HG03520 (cell line): ENCODE data around the gene TNFRSF1B.

Source experiments
- ATAC-seq: cut with Tn5 transposase; IDR thresholded peaks from one replicate; pipeline ENCODE4 v1.9.1; 2021; ENCODE audit warnings: mild to moderate bottlenecking, moderate library complexity; ENCODE audit not compliant: unreplicated experiment

The TNFRSF1B gene

DNA sequence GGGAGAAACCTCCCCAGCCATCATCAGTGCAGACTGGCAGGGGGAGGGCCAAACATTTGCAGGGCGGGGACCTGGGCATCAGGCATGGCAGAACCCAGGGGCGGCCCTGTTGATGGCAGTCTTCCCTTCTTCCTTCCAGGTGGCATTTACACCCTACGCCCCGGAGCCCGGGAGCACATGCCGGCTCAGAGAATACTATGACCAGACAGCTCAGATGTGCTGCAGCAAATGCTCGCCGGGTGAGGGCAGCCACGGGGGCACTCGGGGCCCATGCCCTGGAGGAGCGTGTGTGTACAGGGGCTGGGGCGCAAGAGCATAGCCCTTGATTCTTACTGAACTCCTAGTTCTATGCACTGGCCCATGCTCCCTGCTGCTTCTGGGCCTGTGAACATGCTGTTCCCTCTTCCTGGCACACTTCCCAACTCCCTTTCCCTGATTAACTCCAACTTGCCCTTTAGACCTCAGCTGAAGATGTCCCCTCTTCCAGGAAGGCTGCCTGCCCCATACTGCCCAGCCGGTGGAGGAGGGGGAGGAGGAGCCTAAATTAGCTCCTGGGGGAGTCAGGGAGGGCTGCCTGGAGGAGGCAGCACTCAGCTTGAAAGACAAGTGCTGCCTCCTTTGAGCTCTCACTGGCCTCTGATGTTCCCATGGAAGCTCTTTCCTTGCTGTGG lies 22.0 kb downstream of the TNFRSF1B start:
- ATAC-seq, result no peak

GRCh38 chr1:12189328-12189682 lies 22.5 kb downstream of the TNFRSF1B start:
- ATAC-seq, result no peak

DNA sequence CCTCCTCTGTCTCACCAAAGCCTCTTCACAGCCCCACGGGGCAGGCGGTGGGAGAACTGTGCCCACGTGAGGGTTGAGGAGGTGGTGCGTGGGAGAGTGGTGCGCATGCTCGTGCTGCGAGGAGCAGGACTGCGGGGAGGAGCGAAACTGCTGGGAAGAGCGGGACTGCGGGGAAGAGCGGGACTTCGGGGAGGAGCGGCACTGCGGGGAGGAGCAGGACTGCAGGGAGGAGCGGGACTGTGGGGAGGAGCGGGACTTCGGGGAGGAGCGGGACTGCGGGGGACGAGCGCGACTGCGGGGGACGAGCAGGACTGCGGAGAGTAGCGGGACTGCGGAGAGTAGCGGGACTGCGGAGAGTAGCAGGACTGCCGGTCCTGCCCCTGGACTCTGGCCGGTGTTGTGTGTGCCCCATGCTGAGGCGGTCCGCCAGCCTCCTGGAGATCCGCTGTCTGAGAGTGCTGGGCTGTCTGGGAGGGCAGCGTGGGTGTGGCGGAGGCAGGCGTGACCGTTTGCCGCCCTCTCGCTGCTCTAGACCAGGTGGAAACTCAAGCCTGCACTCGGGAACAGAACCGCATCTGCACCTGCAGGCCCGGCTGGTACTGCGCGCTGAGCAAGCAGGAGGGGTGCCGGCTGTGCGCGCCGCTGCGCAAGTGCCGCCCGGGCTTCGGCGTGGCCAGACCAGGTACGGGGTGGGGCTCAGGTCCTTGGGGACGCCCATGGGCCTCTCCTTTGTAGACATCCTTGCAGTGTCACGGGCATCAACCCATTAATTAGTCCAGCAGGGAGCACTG lies 24.6 kb downstream of the TNFRSF1B start:
- no peak for ATAC-seq

GRCh38 chr1:12194666-12195216 lies 27.9 kb downstream of the TNFRSF1B start:
- no peak for ATAC-seq

DNA sequence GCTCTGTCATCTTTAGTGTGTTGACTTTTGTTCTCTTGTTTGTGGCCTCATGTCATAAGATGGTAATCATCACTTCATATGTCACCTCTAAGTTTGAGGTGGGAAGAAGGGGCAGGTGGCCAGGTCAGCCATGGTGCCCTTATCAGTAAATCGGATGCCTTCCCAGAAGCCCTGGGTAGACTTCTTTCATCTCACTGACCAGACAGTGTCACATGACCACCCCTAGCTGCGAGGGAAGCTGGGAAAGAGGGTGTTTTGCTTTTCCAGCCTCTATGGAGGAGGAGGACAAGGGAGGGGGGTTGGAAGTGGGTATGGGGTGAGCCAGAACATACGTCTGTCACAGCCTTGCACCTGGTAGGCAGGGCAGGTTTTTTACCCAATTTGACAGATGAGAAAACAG lies 28.6 kb downstream of the TNFRSF1B start:
- no peak for ATAC-seq

DNA sequence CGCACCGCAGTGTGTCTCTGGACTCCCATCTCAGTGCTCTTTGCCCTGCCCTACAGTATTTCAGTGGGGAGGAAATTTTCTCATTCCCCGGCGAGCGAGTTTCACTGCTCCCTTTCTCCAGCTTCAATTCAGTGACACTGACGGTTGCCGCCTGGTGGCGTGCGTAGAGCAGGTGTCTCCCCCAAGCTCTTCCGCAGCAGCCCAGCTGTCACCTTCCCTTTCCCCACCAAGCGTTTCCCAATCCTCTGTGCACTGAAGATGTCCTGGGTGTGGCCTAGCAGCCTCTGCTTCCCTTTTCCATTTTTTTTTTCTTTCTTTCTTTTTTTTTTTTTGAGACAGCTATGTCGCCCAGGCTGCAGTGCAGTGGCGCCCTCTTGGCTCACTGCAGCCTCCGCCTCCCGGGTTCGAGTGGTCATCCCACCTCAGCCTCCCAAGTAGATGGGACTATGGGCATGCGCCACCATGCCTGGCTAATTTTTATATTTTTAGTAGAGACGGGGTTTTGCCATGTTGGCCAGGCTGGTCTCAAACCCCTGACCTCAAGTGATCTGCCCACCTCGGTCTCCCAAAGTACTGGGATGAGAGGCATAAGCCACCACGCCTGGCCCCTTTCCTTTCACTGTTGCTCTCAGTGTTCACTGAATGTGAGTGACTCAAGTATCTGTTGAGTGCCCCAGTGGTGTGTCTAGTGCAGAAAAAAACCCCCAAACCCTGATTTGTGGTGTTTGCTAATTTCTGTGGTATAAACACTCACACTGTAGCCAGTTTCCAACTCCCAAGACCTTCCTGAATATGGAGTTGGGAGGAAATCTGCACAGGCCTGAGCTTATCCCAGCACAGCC lies 30.1 kb downstream of the TNFRSF1B start:
- no peak for ATAC-seq

DNA sequence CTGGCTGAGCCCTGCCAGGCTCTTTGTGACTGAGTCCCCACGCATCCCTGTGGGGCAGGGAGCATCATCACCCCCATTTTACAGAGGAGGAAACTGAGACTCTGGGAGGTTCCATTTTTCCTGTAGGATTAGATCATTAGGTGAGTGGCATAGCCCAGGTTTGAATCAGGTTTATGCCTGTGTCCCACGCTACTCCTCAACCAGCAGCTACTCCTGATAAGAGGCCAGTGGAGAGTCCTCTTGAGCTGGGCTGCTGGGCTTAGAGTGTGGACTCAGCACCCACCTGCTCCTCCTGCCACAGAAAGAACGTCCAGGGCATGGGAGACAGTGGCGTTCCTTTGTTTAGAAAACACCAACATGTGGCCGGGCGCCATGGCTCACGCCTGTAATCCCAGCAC lies 30.7 kb downstream of the TNFRSF1B start:
- ATAC-seq, result no peak

GRCh38 chr1:12200208-12200607 lies 33.4 kb downstream of the TNFRSF1B start:
- no peak for ATAC-seq

DNA sequence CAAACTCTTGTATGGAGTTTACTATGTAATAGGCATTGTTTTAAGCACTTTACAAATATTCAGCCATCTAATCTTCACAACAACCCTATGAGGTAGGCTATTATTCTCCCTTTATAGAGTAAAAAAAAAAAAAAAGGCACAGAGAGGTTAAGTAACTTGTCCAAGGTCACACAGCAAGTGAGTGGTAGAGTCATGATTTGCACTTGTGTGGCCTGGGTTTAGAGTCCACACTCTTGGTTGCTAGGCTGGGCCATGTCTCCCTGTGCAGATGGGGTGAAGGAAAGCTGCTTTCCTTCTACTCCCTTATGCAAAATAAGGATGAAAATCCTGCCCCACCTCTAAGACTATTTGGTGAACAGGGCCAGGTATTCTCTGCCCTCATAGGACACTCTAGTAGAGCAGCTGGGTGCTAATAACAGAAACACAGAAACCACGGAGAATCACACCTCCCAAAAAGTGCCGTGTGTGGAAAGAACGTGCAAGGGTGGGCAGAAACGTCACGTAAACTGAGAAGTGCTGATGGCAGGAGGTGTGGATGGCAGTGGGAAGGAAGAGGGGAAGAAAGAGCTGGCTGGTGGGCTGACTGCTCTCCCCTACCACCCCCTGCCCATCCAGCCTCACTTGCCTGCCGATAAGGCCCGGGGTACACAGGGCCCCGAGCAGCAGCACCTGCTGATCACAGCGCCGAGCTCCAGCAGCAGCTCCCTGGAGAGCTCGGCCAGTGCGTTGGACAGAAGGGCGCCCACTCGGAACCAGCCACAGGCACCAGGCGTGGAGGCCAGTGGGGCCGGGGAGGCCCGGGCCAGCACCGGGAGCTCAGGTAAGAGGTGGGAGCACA lies 34.8 kb downstream of the TNFRSF1B start:
- no peak for ATAC-seq

- no peak for ATAC-seq
Observed at GRCh38 chr1:12202190-12202497, 35.4 kb downstream of the TNFRSF1B start.

- ATAC-seq, result no peak
Observed at GRCh38 chr1:12202577-12202976, 35.8 kb downstream of the TNFRSF1B start.

DNA sequence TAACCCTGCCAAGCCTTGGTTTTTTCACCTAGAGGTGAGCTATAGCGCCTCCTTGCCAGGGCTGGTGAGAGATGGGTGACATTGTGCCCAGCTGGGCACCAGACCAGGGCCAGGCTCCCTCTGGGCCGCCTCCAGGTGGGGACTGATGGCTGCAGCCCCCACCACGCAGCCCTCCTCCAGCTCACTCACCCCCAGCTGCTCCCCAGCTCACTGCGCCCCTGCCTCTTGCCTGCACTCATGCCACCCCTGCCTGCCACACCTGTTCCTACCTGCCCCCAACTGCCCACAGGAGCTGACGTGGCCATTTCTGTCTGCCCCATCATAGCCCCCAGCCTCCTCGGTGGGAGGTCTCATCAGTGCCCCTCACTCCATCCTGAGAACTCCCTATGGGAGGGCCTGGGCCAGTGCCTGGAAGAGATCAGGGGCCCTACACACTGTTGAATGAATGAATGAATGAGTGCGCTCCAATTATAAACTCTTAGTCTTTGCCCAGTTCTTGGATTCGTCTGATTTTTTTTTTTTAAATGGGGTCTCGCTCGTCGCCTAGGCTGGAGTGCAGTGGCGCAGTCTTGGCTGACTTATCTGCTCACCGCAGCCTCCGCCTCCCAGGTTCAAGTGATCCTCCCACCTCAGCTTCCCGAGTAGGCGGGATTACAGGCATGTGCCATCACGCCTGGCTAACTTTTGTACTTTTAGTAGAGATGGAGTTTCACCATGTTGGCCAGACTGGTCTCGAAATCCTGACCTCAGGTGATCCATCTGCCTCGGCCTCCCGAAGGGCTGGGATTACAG lies 36.6 kb downstream of the TNFRSF1B start:
- ATAC-seq, result no peak

DNA sequence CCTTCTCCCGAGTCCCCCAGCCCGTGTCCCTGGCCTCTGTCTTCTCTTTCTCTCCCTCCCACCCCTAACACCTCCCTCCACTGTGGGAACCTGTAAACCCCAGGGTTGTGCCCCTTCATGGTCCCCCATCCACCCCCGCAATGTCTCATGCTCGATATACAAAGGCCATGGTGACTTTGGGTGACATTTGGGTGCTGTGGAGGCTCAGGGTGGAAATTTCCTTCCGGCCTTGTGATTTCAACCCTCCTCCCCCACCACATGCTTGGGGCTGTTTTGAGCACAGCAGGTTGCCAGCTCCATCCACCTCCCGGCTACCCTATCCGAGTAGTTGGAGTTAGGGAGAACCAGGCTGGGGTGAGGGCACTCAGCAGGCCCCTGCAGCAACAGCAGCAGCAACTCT lies 37.3 kb downstream of the TNFRSF1B start:
- no peak for ATAC-seq

DNA sequence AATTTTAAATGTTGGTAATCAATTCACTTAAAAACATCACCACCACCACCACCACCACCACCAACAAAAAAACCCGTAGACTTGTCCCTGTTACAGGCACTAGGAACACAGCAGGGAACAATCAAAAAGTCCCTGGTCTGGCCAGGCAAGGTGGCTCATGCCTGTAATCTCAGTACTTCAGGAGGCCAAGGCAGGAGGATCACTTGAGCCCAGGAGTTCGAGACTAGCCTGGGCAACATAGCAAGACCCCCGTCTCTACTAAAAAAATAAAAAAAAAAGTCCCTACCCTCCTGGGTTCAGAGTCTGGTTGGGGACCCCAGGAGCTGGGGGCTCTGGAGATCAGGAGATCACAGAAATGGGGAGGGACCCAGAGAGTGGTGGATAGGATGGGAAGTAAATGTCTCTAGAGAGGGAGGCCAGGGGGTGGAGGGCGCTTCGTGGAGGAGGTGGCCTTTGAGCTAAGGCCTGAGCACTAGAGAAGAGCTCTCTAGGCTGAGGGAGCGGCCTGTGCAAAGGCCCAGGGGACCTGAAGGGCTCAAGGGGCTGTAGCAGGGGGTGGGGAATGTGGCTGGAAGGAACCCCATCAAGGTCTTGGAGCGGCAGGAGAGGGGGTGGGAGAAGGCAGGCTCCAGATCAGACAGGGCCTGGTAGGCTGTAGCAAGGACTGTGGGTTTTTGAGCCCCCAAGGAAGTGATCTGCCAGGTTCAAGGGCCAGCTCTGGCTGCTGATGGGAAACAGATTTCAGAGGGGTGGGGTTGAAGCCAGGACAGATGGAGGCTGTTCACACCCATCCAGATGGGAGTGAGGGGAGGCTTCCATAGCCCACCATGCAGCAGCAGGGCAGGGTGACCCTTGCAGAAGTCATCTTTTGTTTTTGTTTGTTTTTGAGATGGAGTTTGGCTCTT lies 38.2 kb downstream of the TNFRSF1B start:
- no peak for ATAC-seq

GRCh38 chr1:12206238-12206637 lies 39.4 kb downstream of the TNFRSF1B start:
- no peak for ATAC-seq

GRCh38 chr1:12206792-12207424 lies 40.1 kb downstream of the TNFRSF1B start:
- no peak for ATAC-seq

DNA sequence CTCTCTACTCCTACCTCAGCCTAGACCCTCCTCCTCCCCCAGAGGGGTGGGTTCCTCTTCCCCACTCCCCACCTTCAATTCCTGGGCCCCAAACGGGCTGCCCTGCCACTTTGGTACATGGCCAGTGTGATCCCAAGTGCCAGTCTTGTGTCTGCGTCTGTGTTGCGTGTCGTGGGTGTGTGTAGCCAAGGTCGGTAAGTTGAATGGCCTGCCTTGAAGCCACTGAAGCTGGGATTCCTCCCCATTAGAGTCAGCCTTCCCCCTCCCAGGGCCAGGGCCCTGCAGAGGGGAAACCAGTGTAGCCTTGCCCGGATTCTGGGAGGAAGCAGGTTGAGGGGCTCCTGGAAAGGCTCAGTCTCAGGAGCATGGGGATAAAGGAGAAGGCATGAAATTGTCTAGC lies 41.5 kb downstream of the TNFRSF1B start:
- no peak for ATAC-seq

- ATAC-seq, result no peak
Observed at GRCh38 chr1:12208764-12209494, 42.1 kb downstream of the TNFRSF1B start.
